ENCODE data around the gene RNF6. TPM values are rescaled to one million over a fixed set of nuclear protein-coding genes. Genes with fewer than 3 reads are reported as not detected.

RNF6 gene
- total RNA-seq, 2 experiments from 2014 or later: 36.2 TPM

GRCh38 chr13:26221399-26221720 lies 754 bp downstream of the RNF6 start:
- H3K4me3 Mint-ChIP-seq: peak overlapping the region; percentile 100
- DNase-seq (no peak), ATAC-seq (peak; percentile 11)
- TF ChIP-seq CTCF (IDR thresholded peaks at IDR 0.05): no peak
- peaks cover 29% of the 10 kb centered on the region for H3K36me3 Mint-ChIP-seq (ENCODE audit: low read depth)
- intact Hi-C loops (cut with micrococcal nuclease): no loop called here
- ChIA-PET CTCF (interaction anchor here (2.1 to 5.4 kb wide), 3 partner anchors 35 to 275 kb away, joined by 4 to 32 read pairs (median 12); no protein-coding TSS in a partner anchor), POLR2A (interaction anchor here (1.0 to 2.3 kb wide), 6 partner anchors 11 to 35 kb away, joined by 3 to 8 read pairs (median 5); no protein-coding TSS in a partner anchor)
- peaks cover 39% of the 10 kb centered on the region for H3K4me1 Mint-ChIP-seq (ENCODE audit: low read depth)
- peak overlapping the region; percentile 100 for H3K27ac Mint-ChIP-seq
- H3K9me3 Mint-ChIP-seq: no peaks in the 10 kb centered on the region
- H3K27me3 Mint-ChIP-seq: no peaks in the 10 kb centered on the region

- ATAC-seq (no peak), DNase-seq (no peak)
- ChIA-PET CTCF (interaction anchor here (1.2 to 5.4 kb wide), 2 partner anchors 35 to 478 kb away, joined by 3 to 32 read pairs; no protein-coding TSS in a partner anchor), POLR2A (interaction anchor here (1.0 to 2.0 kb wide), 3 partner anchors 10 to 34 kb away, joined by 3 to 8 read pairs (median 5); no protein-coding TSS in a partner anchor)
- peak overlapping the region; percentile 100 for H3K4me3 Mint-ChIP-seq
- H3K27me3 Mint-ChIP-seq: no peaks in the 10 kb centered on the region
- TF ChIP-seq CTCF (IDR thresholded peaks at IDR 0.05): no peak
- H3K27ac Mint-ChIP-seq: no peak overlapping the region
- H3K4me1 Mint-ChIP-seq (ENCODE audit: low read depth): peaks cover 39% of the 10 kb centered on the region
- H3K36me3 Mint-ChIP-seq (ENCODE audit: low read depth): peaks cover 29% of the 10 kb centered on the region
- intact Hi-C loops (cut with micrococcal nuclease): no loop called here
- H3K9me3 Mint-ChIP-seq: no peaks in the 10 kb centered on the region
These were observed 1.5 kb downstream of the RNF6 start for GRCh38 chr13:26220575-26220974.

GRCh38 chr13:26219726-26220125 lies 2.4 kb downstream of the RNF6 start:
- no peak for ATAC-seq
- peaks cover 43% of the 10 kb centered on the region for H3K4me1 Mint-ChIP-seq (ENCODE audit: low read depth)
- no peaks in the 10 kb centered on the region for H3K27me3 Mint-ChIP-seq
- no peak for TF ChIP-seq CTCF (IDR thresholded peaks at IDR 0.05)
- CTCF ChIA-PET: interaction anchor here (1.2 to 5.4 kb wide), 2 partner anchors 34 to 479 kb away, joined by 3 to 32 read pairs; no protein-coding TSS in a partner anchor
- POLR2A ChIA-PET: interaction anchor here (1.5 to 2.0 kb wide), 2 partner anchors 10 to 35 kb away, joined by 5 to 8 read pairs; no protein-coding TSS in a partner anchor
- H3K36me3 Mint-ChIP-seq (ENCODE audit: low read depth): peaks cover 36% of the 10 kb centered on the region
- H3K27ac Mint-ChIP-seq: no peak overlapping the region
- H3K4me3 Mint-ChIP-seq: peak overlapping the region; percentile 100
- H3K9me3 Mint-ChIP-seq: no peaks in the 10 kb centered on the region
- no peak for DNase-seq
- intact Hi-C loops (cut with micrococcal nuclease): no loop called here

- Mint-ChIP-seq H3K36me3 (ENCODE audit: low read depth) (peaks cover 45% of the 10 kb centered on the region), H3K27ac (no peak overlapping the region), H3K4me3 (no peak overlapping the region), H3K4me1 (ENCODE audit: low read depth) (peaks cover 38% of the 10 kb centered on the region), H3K27me3 (no peaks in the 10 kb centered on the region), H3K9me3 (no peaks in the 10 kb centered on the region)
- ChIA-PET CTCF (interaction anchor here (1.8 to 5.4 kb wide), 2 partner anchors 12 to 30 kb away, joined by 6 to 32 read pairs; no protein-coding TSS in a partner anchor), POLR2A (interaction anchor here (1.1 to 1.7 kb wide), 3 partner anchors 11 to 37 kb away, joined by 3 to 5 read pairs (median 3); no protein-coding TSS in a partner anchor)
- ATAC-seq (no peak), DNase-seq (no peak)
- no peak for TF ChIP-seq CTCF (IDR thresholded peaks at IDR 0.05)
- intact Hi-C loops (cut with micrococcal nuclease): no loop called here
These were observed 6.1 kb downstream of the RNF6 start for GRCh38 chr13:26216042-26216441.

DNA sequence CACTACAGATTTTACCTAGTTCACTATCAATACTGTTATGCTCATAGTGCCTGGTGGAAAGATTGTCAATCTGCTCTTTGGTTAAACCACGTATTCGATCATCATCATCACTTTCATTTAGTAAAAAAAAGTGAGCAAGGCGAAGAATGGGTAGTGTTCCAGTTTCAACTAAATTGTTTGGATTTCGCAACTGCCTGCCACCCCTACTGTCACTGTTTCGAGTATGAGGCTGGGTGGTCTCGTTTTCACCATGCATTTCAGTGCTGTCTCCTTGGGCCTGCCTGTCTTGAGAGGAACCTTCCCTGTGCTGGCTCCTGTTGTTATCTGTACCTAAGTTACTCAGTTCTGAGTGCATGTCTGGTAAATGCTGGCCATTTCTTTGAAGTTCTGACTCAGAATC lies 8.1 kb downstream of the RNF6 start:
- intact Hi-C loops (cut with micrococcal nuclease): no loop called here
- Mint-ChIP-seq H3K4me3 (no peak overlapping the region), H3K27ac (no peak overlapping the region), H3K36me3 (ENCODE audit: low read depth) (peaks cover 44% of the 10 kb centered on the region), H3K4me1 (ENCODE audit: low read depth) (peaks cover 21% of the 10 kb centered on the region), H3K27me3 (no peaks in the 10 kb centered on the region), H3K9me3 (no peaks in the 10 kb centered on the region)
- POLR2A ChIA-PET: interaction anchor here (0.7 kb wide), 1 partner anchor 15 kb away, joined by 3 read pairs; no protein-coding TSS in a partner anchor
- CTCF ChIA-PET: interaction anchor here (0.9 kb wide), 1 partner anchor 28 kb away, joined by 3 read pairs; no protein-coding TSS in a partner anchor
- ATAC-seq: no peak
- no peak for DNase-seq
- no peak for TF ChIP-seq CTCF (IDR thresholded peaks at IDR 0.05)

Measured in activated CD8-positive, alpha-beta T cell treated with anti-CD3 and anti-CD28 coated beads for 36 hours (primary cell).